HepG2 (cell line): Measurements from ENCODE around the gene TRIM37. TPM values are rescaled to one million over a fixed set of nuclear protein-coding genes. Genes with fewer than 3 reads are reported as not detected.

Experiments
- ATAC-seq: fragments of 200-7000 bp; cut with Tn5 transposase; 3 replicates; pipeline ENCODE4 v1.9.1; 2020; ENCODE audit warnings: mild to moderate bottlenecking, moderate library complexity
- BruUV-seq: library from RNA; stranded (reverse); fragments of 400-500 nt; replicated peaks from 2 replicates; lab custom pipeline; 2021; lab: Mats Ljungman, UMichigan
- CTCF ChIA-PET: fragments of 300-600 bp; formaldehyde crosslinking; extraction: SDS; loops from one replicate; lab custom pipeline; 2021; ENCODE audit warnings: low total read pairs, inconsistent platforms, low intra/inter-chr PET ratio; lab: Yijun Ruan, JAX
- POLR2A ChIA-PET: fragments of 350-600 bp; sonication (Branson Sonifier 250); formaldehyde crosslinking; loops from one replicate; lab custom pipeline; 2020; ENCODE audit warnings: antibody characterized with exemption, inconsistent platforms; lab: Yijun Ruan, JAX
- DNase-seq: peaks from one replicate; pipeline ENCODE4 v3.0.0-alpha.2; 2015; ENCODE audit warnings: low spot score
- FAIRE-seq: peaks from 3 replicates; lab custom pipeline; 2011; peaks lifted over from hg19 to GRCh38; lab: Jason Lieb, UNC
- H2AFZ ChIP-seq: one replicate; pipeline ENCODE4 v1.6.1; 2011; ENCODE audit warnings: low read length, inconsistent platforms
- H3K27ac ChIP-seq: fragments of 300-600 bp; 3 replicates; pipeline ENCODE4 v1.8.0; 2011; ENCODE audit warnings: mixed run types, mild to moderate bottlenecking, mixed read lengths, low read length, inconsistent platforms; ENCODE audit not compliant: insufficient read depth; ENCODE audit errors: extremely low read length
- H3K27me3 ChIP-seq, 2 experiments: fragments of 200-600 bp in 1 of 2; 2 replicates in 1 of 2; 3 replicates in 1 of 2; pipeline versions ENCODE4 v1.6.0 to v1.8.0; 2011; ENCODE audit warnings: low read length in 2 of 2, mild to moderate bottlenecking in 2 of 2, moderate library complexity in 2 of 2, inconsistent platforms in 1 of 2; ENCODE audit not compliant: insufficient read depth in 2 of 2, control insufficient read depth in 1 of 2
- H3K36me3 ChIP-seq, 2 experiments: fragments of 200-600 bp in 1 of 2; replicated peaks in 1 of 2; 2 replicates in 1 of 2; 3 replicates in 1 of 2; pipeline versions ENCODE4 v1.5.1 to v1.8.0; 2011; ENCODE audit warnings: low read length in 2 of 2, inconsistent platforms in 1 of 2; ENCODE audit not compliant: insufficient read depth in 2 of 2, control insufficient read depth in 1 of 2
- H3K4me1 ChIP-seq: 2 replicates; pipeline ENCODE4 v1.5.1; 2012; ENCODE audit warnings: low read length, inconsistent platforms; ENCODE audit not compliant: insufficient read depth
- H3K4me2 ChIP-seq: 2 replicates; pipeline ENCODE4 v1.6.0; 2011; ENCODE audit warnings: low read depth, low read length, inconsistent platforms
- H3K4me3 ChIP-seq, 3 experiments: fragments of 200-600 bp in 1 of 3; sonication (generic), shearing (Covaris generic) in 1 of 3; replicated peaks in 1 of 3; 2 replicates each; pipeline ENCODE4 v1.5.1; 2011 to 2016; ENCODE audit warnings: low read length in 3 of 3, inconsistent platforms in 2 of 3, low read depth in 2 of 3, mild to moderate bottlenecking in 2 of 3, control low read depth in 1 of 3, mixed read lengths in 1 of 3; ENCODE audit not compliant: insufficient read depth in 1 of 3
- H3K79me2 ChIP-seq: one replicate; pipeline ENCODE4 v1.6.1; 2011; ENCODE audit warnings: low read length, inconsistent platforms; ENCODE audit not compliant: insufficient read depth
- H3K9ac ChIP-seq: 2 replicates; pipeline ENCODE4 v1.6.0; 2011; ENCODE audit warnings: mild to moderate bottlenecking, low read depth, low read length, inconsistent platforms; ENCODE audit not compliant: insufficient read depth
- H3K9me3 ChIP-seq: 2 replicates; pipeline ENCODE4 v1.5.1; 2012; ENCODE audit warnings: mild to moderate bottlenecking, low read length
- H4K20me1 ChIP-seq: 2 replicates; pipeline ENCODE4 v1.6.0; 2011; ENCODE audit warnings: inconsistent platforms, mild to moderate bottlenecking, low read length, moderate library complexity; ENCODE audit not compliant: insufficient read depth
- MEIS2 ChIP-seq: sonication (generic); formaldehyde crosslinking; IDR thresholded peaks from 2 replicates; pipeline ENCODE4 v1.9.0; 2021; ENCODE audit warnings: mild to moderate bottlenecking, missing genetic modification reagents
- ZNF850 ChIP-seq: sonication (generic); formaldehyde crosslinking; conservative IDR thresholded peaks from 2 replicates; pipeline ENCODE4 v1.9.0; 2021; ENCODE audit warnings: mild to moderate bottlenecking, missing genetic modification reagents
- WGBS: methylation state at CpG from one replicate; pipeline ENCODE4 v1.1.6; 2017; ENCODE audit warnings: low lambda C conversion rate; 5-methylcytosine and 5-hydroxymethylcytosine counted together
- in situ Hi-C: cut with HindIII; loops from 2 replicates; pipeline ENCODE4 v1.10.0; 2017; ENCODE audit warnings: low pct_unique_long_range_greater_than_20kb; ENCODE audit not compliant: extremely low pct_ligation_motif_present
- intact Hi-C: fragments of 100-400 bp; cut with micrococcal nuclease; formaldehyde crosslinking; loops from one replicate; pipeline ENCODE4 v1.10.0; 2022; ENCODE audit not compliant: unreplicated experiment
- polyA plus RNA-seq, 8 experiments: library from polyadenylated mRNA; depleted of rRNA in 3 of 8; stranded (reverse) in 7 of 8; unstranded in 1 of 8; fragments of >200 nt; fragmentation: Illumina TruSeq in 4 of 8; extraction: Trizol in 4 of 8; gene quantifications; 2 replicates each; pipeline versions ENCODE4 v1.2.1 to v1.2.3, GENCODE V29; 2011 to 2016; ENCODE audit warnings: low read depth in 4 of 8, missing spikeins in 1 of 8, mixed read lengths in 1 of 8; ENCODE audit not compliant: insufficient read depth in 1 of 8
- total RNA-seq, 5 experiments: library from RNA; depleted of rRNA; stranded (reverse); fragments of >200 nt; fragmentation: Illumina TruSeq; extraction: Trizol; gene quantifications; 2 replicates each; pipeline ENCODE4 v1.2.3, GENCODE V29; 2016; ENCODE audit warnings: low read depth in 1 of 5
- TF ChIP-seq, protein P1 (sequence below): sonication (generic); formaldehyde crosslinking; IDR thresholded peaks from 2 replicates; pipeline ENCODE4 v1.4.0; 2020; ENCODE audit warnings: missing genetic modification reagents
- TF ChIP-seq, protein P2 (sequence below): sonication (generic); formaldehyde crosslinking; IDR thresholded peaks from 2 replicates; pipeline ENCODE4 v1.8.1; 2023; ENCODE audit warnings: mild to moderate bottlenecking, inconsistent platforms, moderate library complexity, missing genetic modification reagents, borderline replicate concordance

The TRIM37 gene
- total and polyA plus RNA-seq, 2 of the 13 experiments (the other 11 are each of a cell fraction or from before 2014, with no cell fraction given): 12.4 to 39.1 TPM

DNA sequence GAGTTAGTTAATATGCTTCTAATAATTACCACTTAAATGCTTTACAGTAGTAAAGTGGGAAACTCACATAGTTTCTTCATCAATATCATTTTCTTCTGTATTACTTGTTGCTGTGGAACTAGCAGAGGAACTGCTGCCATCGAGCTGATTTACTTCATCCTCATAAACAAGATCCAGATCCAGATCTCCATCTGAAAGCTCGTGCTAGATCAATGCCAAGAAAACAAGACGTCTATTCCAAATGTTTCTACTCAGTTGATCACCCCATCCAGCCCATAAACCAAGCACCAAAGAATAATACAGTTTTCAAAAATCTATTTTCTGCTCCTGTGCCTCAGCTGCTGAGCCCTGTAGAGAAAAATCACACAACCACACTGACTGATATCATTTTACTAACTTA lies 59.1 kb downstream of the TRIM37 start:
- FAIRE-seq: no peak
- Histone ChIP-seq H3K79me2 (no peaks in the 10 kb centered on the region), H3K27ac (no peak overlapping the region), H3K9me3 (no peaks in the 10 kb centered on the region), H2AFZ (no peak overlapping the region), H3K27me3 (no peaks in the 10 kb centered on the region)
- WGBS: 97% methylated on average over 3 of the region's 3 CpGs
- no TSS peak for BruUV-seq
- TF ChIP-seq ZNF850: no peak
- TF ChIP-seq, protein P1, sequence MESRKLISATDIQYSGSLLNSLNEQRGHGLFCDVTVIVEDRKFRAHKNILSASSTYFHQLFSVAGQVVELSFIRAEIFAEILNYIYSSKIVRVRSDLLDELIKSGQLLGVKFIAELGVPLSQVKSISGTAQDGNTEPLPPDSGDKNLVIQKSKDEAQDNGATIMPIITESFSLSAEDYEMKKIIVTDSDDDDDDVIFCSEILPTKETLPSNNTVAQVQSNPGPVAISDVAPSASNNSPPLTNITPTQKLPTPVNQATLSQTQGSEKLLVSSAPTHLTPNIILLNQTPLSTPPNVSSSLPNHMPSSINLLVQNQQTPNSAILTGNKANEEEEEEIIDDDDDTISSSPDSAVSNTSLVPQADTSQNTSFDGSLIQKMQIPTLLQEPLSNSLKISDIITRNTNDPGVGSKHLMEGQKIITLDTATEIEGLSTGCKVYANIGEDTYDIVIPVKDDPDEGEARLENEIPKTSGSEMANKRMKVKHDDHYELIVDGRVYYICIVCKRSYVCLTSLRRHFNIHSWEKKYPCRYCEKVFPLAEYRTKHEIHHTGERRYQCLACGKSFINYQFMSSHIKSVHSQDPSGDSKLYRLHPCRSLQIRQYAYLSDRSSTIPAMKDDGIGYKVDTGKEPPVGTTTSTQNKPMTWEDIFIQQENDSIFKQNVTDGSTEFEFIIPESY (CRISPR knock-in tag): no peak
- TF ChIP-seq, all 625 proteins: peak for 0
- intact Hi-C loops: no loop called here
- Histone ChIP-seq H3K4me2 (no peak overlapping the region), H3K4me1 (no peaks in the 10 kb centered on the region), H3K4me3 (no peak overlapping the region), H4K20me1 (no peaks in the 10 kb centered on the region), H3K36me3 (peaks cover 9 to 54% of the 10 kb centered on the region in 2 experiments; a peak in 4 of 5 replicates), H3K9ac (no peak overlapping the region)
- DNase-seq (no peak), ATAC-seq (no peak)
- CTCF ChIA-PET: no interaction called here
- POLR2A ChIA-PET: no interaction called here
- in situ Hi-C loops: no loop called here

DNA sequence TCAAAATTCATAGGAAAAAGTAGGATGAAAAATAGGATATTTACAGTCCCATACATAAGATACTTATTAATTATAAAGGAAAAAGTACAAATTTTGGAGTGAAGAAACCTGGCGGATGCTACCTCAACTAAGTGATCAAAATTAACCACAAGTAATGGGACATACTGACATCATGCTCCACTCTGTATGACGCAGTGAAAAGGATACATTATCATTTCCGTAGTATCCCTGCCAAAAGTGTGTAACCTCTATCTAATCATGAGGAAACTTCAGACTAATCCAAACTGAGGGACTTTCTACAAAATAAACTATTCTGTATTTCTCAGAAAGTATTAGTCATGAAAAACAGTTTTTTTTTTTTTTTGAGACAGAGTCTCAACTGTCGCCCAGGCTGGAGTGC lies 60.5 kb downstream of the TRIM37 start:
- POLR2A ChIA-PET: no interaction called here
- no TSS peak for BruUV-seq
- no peak for ATAC-seq

More for the DNA sequence above, 60.5 kb downstream of the TRIM37 start:
- DNase-seq (no peak), FAIRE-seq (no peak)
- CTCF ChIA-PET: no interaction called here
- Histone ChIP-seq H3K27me3 (no peaks in the 10 kb centered on the region), H2AFZ (no peak overlapping the region), H3K79me2 (no peaks in the 10 kb centered on the region), H3K4me2 (no peak overlapping the region), H3K9me3 (no peaks in the 10 kb centered on the region), H3K4me3 (no peak overlapping the region), H4K20me1 (no peaks in the 10 kb centered on the region), H3K27ac (no peak overlapping the region), H3K9ac (no peak overlapping the region), H3K36me3 (peaks cover 11 to 57% of the 10 kb centered on the region in 2 experiments; a peak in 4 of 5 replicates), H3K4me1 (no peaks in the 10 kb centered on the region)
- over 99% methylated on average over 4 of the region's 4 CpGs for WGBS
- intact Hi-C loops (no loop called here), in situ Hi-C loops (no loop called here)
- TF ChIP-seq, protein P2, sequence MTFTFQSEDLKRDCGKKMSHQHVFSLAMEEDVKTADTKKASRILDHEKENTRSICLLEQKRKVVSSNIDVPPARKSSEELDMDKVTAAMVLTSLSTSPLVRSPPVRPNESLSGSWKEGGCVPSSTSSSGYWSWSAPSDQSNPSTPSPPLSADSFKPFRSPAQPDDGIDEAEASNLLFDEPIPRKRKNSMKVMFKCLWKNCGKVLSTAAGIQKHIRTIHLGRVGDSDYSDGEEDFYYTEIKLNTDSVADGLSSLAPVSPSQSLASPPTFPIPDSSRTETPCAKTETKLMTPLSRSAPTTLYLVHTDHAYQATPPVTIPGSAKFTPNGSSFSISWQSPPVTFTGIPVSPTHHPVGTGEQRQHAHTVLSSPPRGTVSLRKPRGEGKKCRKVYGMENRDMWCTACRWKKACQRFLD (CRISPR knock-in tag): no peak
- no peak for TF ChIP-seq MEIS2 (CRISPR knock-in tag)
